Measurements from ENCODE around the gene CCDC149. TPM values are rescaled to one million over a fixed set of nuclear protein-coding genes. Genes with fewer than 3 reads are reported as not detected.

Gene CCDC149
- total RNA-seq, 1 experiment from 2014 or later, result 0.11 TPM

GRCh38 chr4:24831637-24832036, 81.2 kb downstream of the CCDC149 start:
- H3K4me1 ChIP-seq (ENCODE audit: low read length), result peaks cover 27% of the 10 kb centered on the region
- no peak overlapping the region for H3K27ac ChIP-seq (ENCODE audit: low read length)
- DNase-seq, result no peak
- no peaks in the 10 kb centered on the region for H3K79me2 ChIP-seq (ENCODE audit: low read length)
- H4K20me1 ChIP-seq (ENCODE audit: insufficient read depth, low read depth, low read length), result no peaks in the 10 kb centered on the region
- H2AFZ ChIP-seq (ENCODE audit: low read length), result no peak overlapping the region
- H3K27me3 ChIP-seq (ENCODE audit: low read length), result 0 out of 2 replicates have a peak, but pooled peaks cover 1% of the 10 kb centered on the region
- peak overlapping the region; percentile 6 for H3K4me2 ChIP-seq (ENCODE audit: low read depth, low read length, poor library complexity, severe bottlenecking)
- no peak overlapping the region for H3K9ac ChIP-seq (ENCODE audit: low read length)
- no peaks in the 10 kb centered on the region for H3K9me3 ChIP-seq (ENCODE audit: low read length)
- no peaks in the 10 kb centered on the region for H3K9me2 ChIP-seq (replicated peaks; ENCODE audit: insufficient read depth, low read length)
- H3K4me3 ChIP-seq (ENCODE audit: low read length), result no peak overlapping the region
- no peaks in the 10 kb centered on the region for H3K36me3 ChIP-seq (ENCODE audit: insufficient read depth, low read length)

GRCh38 chr4:24824720-24825119, 88.1 kb downstream of the CCDC149 start:
- no peak overlapping the region for H3K4me3 ChIP-seq (ENCODE audit: low read length)
- no peak overlapping the region for H3K27ac ChIP-seq (ENCODE audit: low read length)
- no peaks in the 10 kb centered on the region for H3K9me3 ChIP-seq (ENCODE audit: low read length)
- no peaks in the 10 kb centered on the region for H3K79me2 ChIP-seq (ENCODE audit: low read length)
- peak overlapping the region; percentile 11 for H3K4me2 ChIP-seq (ENCODE audit: low read depth, low read length, poor library complexity, severe bottlenecking)
- no peak overlapping the region for H2AFZ ChIP-seq (ENCODE audit: low read length)
- H3K36me3 ChIP-seq (ENCODE audit: insufficient read depth, low read length), result no peaks in the 10 kb centered on the region
- no peaks in the 10 kb centered on the region for H4K20me1 ChIP-seq (ENCODE audit: insufficient read depth, low read depth, low read length)
- peaks cover 23% of the 10 kb centered on the region for H3K4me1 ChIP-seq (ENCODE audit: low read length)
- no peak for DNase-seq
- H3K27me3 ChIP-seq (ENCODE audit: low read length), result 0 out of 2 replicates have a peak, but pooled peaks cover 3% of the 10 kb centered on the region
- H3K9ac ChIP-seq (ENCODE audit: low read length), result no peak overlapping the region
- no peaks in the 10 kb centered on the region for H3K9me2 ChIP-seq (replicated peaks; ENCODE audit: insufficient read depth, low read length)

GRCh38 chr4:24820541-24820940, 92.3 kb downstream of the CCDC149 start:
- no peak overlapping the region for H3K4me2 ChIP-seq (ENCODE audit: low read depth, low read length, poor library complexity, severe bottlenecking)
- H4K20me1 ChIP-seq (ENCODE audit: insufficient read depth, low read depth, low read length), result no peaks in the 10 kb centered on the region
- H3K27me3 ChIP-seq (ENCODE audit: low read length), result no peaks in the 10 kb centered on the region
- no peak overlapping the region for H2AFZ ChIP-seq (ENCODE audit: low read length)
- peaks cover 8% of the 10 kb centered on the region for H3K4me1 ChIP-seq (ENCODE audit: low read length)
- no peaks in the 10 kb centered on the region for H3K9me2 ChIP-seq (replicated peaks; ENCODE audit: insufficient read depth, low read length)
- H3K4me3 ChIP-seq (ENCODE audit: low read length), result no peak overlapping the region
- no peaks in the 10 kb centered on the region for H3K79me2 ChIP-seq (ENCODE audit: low read length)
- no peaks in the 10 kb centered on the region for H3K9me3 ChIP-seq (ENCODE audit: low read length)
- H3K36me3 ChIP-seq (ENCODE audit: insufficient read depth, low read length), result no peaks in the 10 kb centered on the region
- H3K27ac ChIP-seq (ENCODE audit: low read length), result no peak overlapping the region
- no peak overlapping the region for H3K9ac ChIP-seq (ENCODE audit: low read length)
- no peak for DNase-seq

- H3K4me3 ChIP-seq (ENCODE audit: low read length), result no peak overlapping the region
- no peaks in the 10 kb centered on the region for H3K4me1 ChIP-seq (ENCODE audit: low read length)
- no peaks in the 10 kb centered on the region for H3K36me3 ChIP-seq (ENCODE audit: insufficient read depth, low read length)
- H3K27ac ChIP-seq (ENCODE audit: low read length), result no peak overlapping the region
- H3K9ac ChIP-seq (ENCODE audit: low read length), result no peak overlapping the region
- no peak overlapping the region for H3K4me2 ChIP-seq (ENCODE audit: low read depth, low read length, poor library complexity, severe bottlenecking)
- no peaks in the 10 kb centered on the region for H3K9me3 ChIP-seq (ENCODE audit: low read length)
- H3K79me2 ChIP-seq (ENCODE audit: low read length), result no peaks in the 10 kb centered on the region
- H4K20me1 ChIP-seq (ENCODE audit: insufficient read depth, low read depth, low read length), result no peaks in the 10 kb centered on the region
- no peak for DNase-seq
- H3K27me3 ChIP-seq (ENCODE audit: low read length), result no peaks in the 10 kb centered on the region; the same call in 1 of the 2 replicates
- H3K9me2 ChIP-seq (replicated peaks; ENCODE audit: insufficient read depth, low read length), result no peaks in the 10 kb centered on the region
- H2AFZ ChIP-seq (ENCODE audit: low read length), result no peak overlapping the region
These were observed 96.0 kb downstream of the CCDC149 start for GRCh38 chr4:24816797-24817196.

GRCh38 chr4:24813732-24814131, 99.1 kb downstream of the CCDC149 start:
- no peaks in the 10 kb centered on the region for H3K36me3 ChIP-seq (ENCODE audit: insufficient read depth, low read length)
- H4K20me1 ChIP-seq (ENCODE audit: insufficient read depth, low read depth, low read length), result no peaks in the 10 kb centered on the region
- H3K27me3 ChIP-seq (ENCODE audit: low read length), result no peaks in the 10 kb centered on the region; the same call in 1 of the 2 replicates
- no peak for DNase-seq
- no peak overlapping the region for H3K4me2 ChIP-seq (ENCODE audit: low read depth, low read length, poor library complexity, severe bottlenecking)
- no peaks in the 10 kb centered on the region for H3K9me3 ChIP-seq (ENCODE audit: low read length)
- H3K9me2 ChIP-seq (replicated peaks; ENCODE audit: insufficient read depth, low read length), result no peaks in the 10 kb centered on the region
- no peak overlapping the region for H3K27ac ChIP-seq (ENCODE audit: low read length)
- peaks cover 7% of the 10 kb centered on the region; the same call in 1 of the 2 replicates for H3K4me1 ChIP-seq (ENCODE audit: low read length)
- no peak overlapping the region for H3K9ac ChIP-seq (ENCODE audit: low read length)
- H3K4me3 ChIP-seq (ENCODE audit: low read length), result no peak overlapping the region
- H3K79me2 ChIP-seq (ENCODE audit: low read length), result no peaks in the 10 kb centered on the region
- no peak overlapping the region for H2AFZ ChIP-seq (ENCODE audit: low read length)

- Histone ChIP-seq H3K27me3 (ENCODE audit: low read length) (no peaks in the 10 kb centered on the region; the same call in 1 of the 2 replicates), H3K79me2 (ENCODE audit: low read length) (no peaks in the 10 kb centered on the region), H3K9me2 (replicated peaks; ENCODE audit: insufficient read depth, low read length) (no peaks in the 10 kb centered on the region), H3K27ac (ENCODE audit: low read length) (no peak overlapping the region), H3K9ac (ENCODE audit: low read length) (no peak overlapping the region), H4K20me1 (ENCODE audit: insufficient read depth, low read depth, low read length) (no peaks in the 10 kb centered on the region), H3K4me1 (ENCODE audit: low read length) (peaks cover 7% of the 10 kb centered on the region), H2AFZ (ENCODE audit: low read length) (no peak overlapping the region), H3K9me3 (ENCODE audit: low read length) (no peaks in the 10 kb centered on the region), H3K36me3 (ENCODE audit: insufficient read depth, low read length) (no peaks in the 10 kb centered on the region), H3K4me3 (ENCODE audit: low read length) (no peak overlapping the region), H3K4me2 (ENCODE audit: low read depth, low read length, poor library complexity, severe bottlenecking) (no peak overlapping the region)
- no peak for DNase-seq
These were observed 101.8 kb downstream of the CCDC149 start for GRCh38 chr4:24810871-24811631.

GRCh38 chr4:24809815-24810405, 102.9 kb downstream of the CCDC149 start:
- Histone ChIP-seq H3K9me3 (ENCODE audit: low read length) (no peaks in the 10 kb centered on the region), H3K27me3 (ENCODE audit: low read length) (no peaks in the 10 kb centered on the region; the same call in 1 of the 2 replicates), H3K4me2 (ENCODE audit: low read depth, low read length, poor library complexity, severe bottlenecking) (no peak overlapping the region), H3K27ac (ENCODE audit: low read length) (no peak overlapping the region), H3K9me2 (replicated peaks; ENCODE audit: insufficient read depth, low read length) (no peaks in the 10 kb centered on the region), H3K4me1 (ENCODE audit: low read length) (peaks cover 14% of the 10 kb centered on the region), H3K79me2 (ENCODE audit: low read length) (no peaks in the 10 kb centered on the region), H3K36me3 (ENCODE audit: insufficient read depth, low read length) (no peaks in the 10 kb centered on the region), H3K9ac (ENCODE audit: low read length) (no peak overlapping the region), H4K20me1 (ENCODE audit: insufficient read depth, low read depth, low read length) (no peaks in the 10 kb centered on the region), H2AFZ (ENCODE audit: low read length) (no peak overlapping the region), H3K4me3 (ENCODE audit: low read length) (no peak overlapping the region)
- DNase-seq, result no peak

- Histone ChIP-seq H3K4me2 (ENCODE audit: low read depth, low read length, poor library complexity, severe bottlenecking) (no peak overlapping the region), H3K36me3 (ENCODE audit: insufficient read depth, low read length) (no peaks in the 10 kb centered on the region), H3K9me2 (replicated peaks; ENCODE audit: insufficient read depth, low read length) (no peaks in the 10 kb centered on the region), H4K20me1 (ENCODE audit: insufficient read depth, low read depth, low read length) (no peaks in the 10 kb centered on the region), H3K9ac (ENCODE audit: low read length) (no peak overlapping the region), H3K4me1 (ENCODE audit: low read length) (peaks cover 14% of the 10 kb centered on the region), H3K79me2 (ENCODE audit: low read length) (no peaks in the 10 kb centered on the region), H3K27me3 (ENCODE audit: low read length) (no peaks in the 10 kb centered on the region; the same call in 1 of the 2 replicates), H3K4me3 (ENCODE audit: low read length) (no peak overlapping the region), H3K9me3 (ENCODE audit: low read length) (no peaks in the 10 kb centered on the region), H2AFZ (ENCODE audit: low read length) (no peak overlapping the region), H3K27ac (ENCODE audit: low read length) (no peak overlapping the region)
- DNase-seq, result peak; percentile 76
These were observed 103.5 kb downstream of the CCDC149 start for GRCh38 chr4:24809376-24809775.

All from Karpas-422 (cell line).